Umbilical cord (tissue), 2 donors: ENCODE data around the gene HOXA13. TPM values are rescaled to one million over a fixed set of nuclear protein-coding genes. Genes with fewer than 3 reads are reported as not detected.
A peak's percentile ranks its signal among the peaks of the same experiment; 100 is the strongest.

Experiments used
- DNase-seq: peaks from one replicate; pipeline ENCODE4 v3.0.0-alpha.2; 2015; ENCODE audit warnings: low spot score
- total RNA-seq: library from RNA; depleted of rRNA; stranded (reverse); fragments of >200 nt; gene quantifications from one replicate; pipeline ENCODE4 v1.2.3, GENCODE V29; 2014; ENCODE audit warnings: low replicate concordance; ENCODE audit not compliant: insufficient read depth

The HOXA13 gene
- total RNA-seq, 1 donor from 2014 or later = 15.6 TPM

- DNase-seq = peak; percentile 70
These were observed 6.4 kb downstream of the HOXA13 start for GRCh38 chr7:27193335-27194001.

- DNase-seq = peak; percentile 62
These were observed 7.2 kb downstream of the HOXA13 start for GRCh38 chr7:27192546-27193334.

GRCh38 chr7:27191833-27192545 lies 7.9 kb downstream of the HOXA13 start:
- DNase-seq = peak; percentile 69

GRCh38 chr7:27191161-27191731 lies 8.6 kb downstream of the HOXA13 start:
- DNase-seq = peak; percentile 45

GRCh38 chr7:27189997-27190748 lies 9.7 kb downstream of the HOXA13 start:
- DNase-seq = no peak

- peak; percentile 44 for DNase-seq
These were observed 10.4 kb downstream of the HOXA13 start for GRCh38 chr7:27189295-27189996.

- DNase-seq = peak; percentile 57
These were observed 11.3 kb downstream of the HOXA13 start for GRCh38 chr7:27188386-27189294.

GRCh38 chr7:27187475-27188385 lies 12.2 kb downstream of the HOXA13 start:
- DNase-seq = no peak

GRCh38 chr7:27186668-27187474 lies 13.0 kb downstream of the HOXA13 start:
- DNase-seq = no peak

GRCh38 chr7:27185854-27186667 lies 13.8 kb downstream of the HOXA13 start:
- DNase-seq = no peak

GRCh38 chr7:27185013-27185853 lies 14.7 kb downstream of the HOXA13 start, which contains the start of gene HOXA11:
Gene HOXA11 (minus strand): TSS chr7:27185232. CDS start chr7:27185144, 88 bp downstream.
- DNase-seq = peak; percentile 97

- DNase-seq = no peak
These were observed 15.4 kb downstream of the HOXA13 start for GRCh38 chr7:27184337-27185012.

- DNase-seq = no peak
These were observed 16.1 kb downstream of the HOXA13 start for GRCh38 chr7:27183682-27184336.

- DNase-seq = no peak
These were observed 16.8 kb downstream of the HOXA13 start for GRCh38 chr7:27182861-27183681.
